Peyer's patch (tissue), 4 donors: ENCODE results near the gene NR1I2. TPM values are rescaled to one million over a fixed set of nuclear protein-coding genes. Genes with fewer than 3 reads are reported as not detected.
A peak's percentile ranks its signal among the peaks of the same experiment; 100 is the strongest.

Source experiments
- DNase-seq, 3 donors: peaks; one replicate each; pipeline ENCODE4 v3.0.0-alpha.2; 2017 to 2019
- H3K27ac ChIP-seq, 4 donors: fragments of 200-600 bp; sonication (generic); one replicate each; pipeline ENCODE4 v1.5.1; 2016 to 2019
- H3K27me3 ChIP-seq, 2 donors: fragments of 200-600 bp; sonication (generic); one replicate each; pipeline ENCODE4 v1.5.1; 2019
- H3K36me3 ChIP-seq, 3 donors: fragments of 200-600 bp; sonication (generic); one replicate each; pipeline ENCODE4 v1.5.1; 2016 to 2019
- H3K4me1 ChIP-seq, 4 donors: fragments of 200-600 bp; sonication (generic); one replicate each; pipeline ENCODE4 v1.5.1; 2016 to 2019
- H3K4me3 ChIP-seq, 4 donors: fragments of 200-600 bp; sonication (generic); 1 replicate in 3 of 4; 2 replicates in 1 of 4; pipeline ENCODE4 v1.5.1; 2016 to 2019; ENCODE audit warnings: mild to moderate bottlenecking in 1 of 4
- H3K9me3 ChIP-seq, 4 donors: fragments of 200-600 bp; sonication (generic); one replicate each; pipeline ENCODE4 v1.5.1; 2016 to 2019; ENCODE audit warnings: mild to moderate bottlenecking in 1 of 4
- CTCF ChIP-seq, 6 experiments: fragments of 450-650 bp in 4 of 6; fragments of 200-600 bp in 2 of 6; sonication (generic) in 1 of 6; IDR thresholded peaks; one replicate each; pipeline ENCODE4 v1.5.1; 2017 to 2019; ENCODE audit warnings: antibody characterized with exemption in 6 of 6, mild to moderate bottlenecking in 3 of 6, moderate library complexity in 1 of 6
- POLR2A ChIP-seq, 2 donors: fragments of 450-650 bp; IDR thresholded peaks; one replicate each; pipeline ENCODE4 v1.5.1; 2017; ENCODE audit warnings: antibody characterized with exemption in 2 of 2, mild to moderate bottlenecking in 2 of 2, moderate library complexity in 2 of 2
- total RNA-seq, 4 donors: library from RNA; depleted of rRNA; stranded (reverse); fragments of >200 nt; gene quantifications; one replicate each; pipeline ENCODE4 v1.1.0, GENCODE V29; 2016

The NR1I2 gene
- total RNA-seq, 4 donors from 2014 or later: 56.9 to 572 (median 406) TPM

- Histone ChIP-seq H3K9me3 (no peaks in the 10 kb centered on the region), H3K27ac (no peak overlapping the region), H3K36me3 (peaks cover 0 to 9% (median 0%) of the 10 kb centered on the region in 3 donors), H3K4me3 (no peak overlapping the region), H3K4me1 (no peaks in the 10 kb centered on the region), H3K27me3 (no peaks in the 10 kb centered on the region)
- DNase-seq: no peak
- TF ChIP-seq POLR2A (IDR thresholded peaks at IDR 0.05) (no peak), CTCF (IDR thresholded peaks at IDR 0.05) (no peak)
Measured at GRCh38 chr3:119790369-119790768, 8.5 kb downstream of the NR1I2 start.

GRCh38 chr3:119792270-119792669 is 10.4 kb downstream of the NR1I2 start:
- no peak overlapping the region for H3K27ac ChIP-seq
- peaks cover 0 to 9% (median 0%) of the 10 kb centered on the region in 3 donors for H3K36me3 ChIP-seq
- H3K4me1 ChIP-seq: peaks cover 0 to 10% (median 0%) of the 10 kb centered on the region in 4 donors
- no peak for DNase-seq
- no peak for TF ChIP-seq POLR2A (IDR thresholded peaks at IDR 0.05)
- no peak for TF ChIP-seq CTCF (IDR thresholded peaks at IDR 0.05)
- no peaks in the 10 kb centered on the region for H3K27me3 ChIP-seq
- no peak overlapping the region for H3K4me3 ChIP-seq
- H3K9me3 ChIP-seq: no peaks in the 10 kb centered on the region

GRCh38 chr3:119794401-119794800 is 12.5 kb downstream of the NR1I2 start:
- TF ChIP-seq POLR2A (IDR thresholded peaks at IDR 0.05) (no peak), CTCF (IDR thresholded peaks at IDR 0.05) (no peak)
- DNase-seq: no peak
- H3K9me3 ChIP-seq: no peaks in the 10 kb centered on the region
- H3K36me3 ChIP-seq: peaks cover 0 to 9% (median 0%) of the 10 kb centered on the region in 3 donors
- H3K27me3 ChIP-seq: no peaks in the 10 kb centered on the region
- H3K27ac ChIP-seq: peak overlapping the region in 3 of 4 donors; percentile 64 to 87 (median 86)
- no peak overlapping the region for H3K4me3 ChIP-seq
- H3K4me1 ChIP-seq: peaks cover 0 to 10% (median 0%) of the 10 kb centered on the region in 4 donors

GRCh38 chr3:119794971-119795612 is 13.2 kb downstream of the NR1I2 start:
- H3K27me3 ChIP-seq: no peaks in the 10 kb centered on the region
- peak overlapping the region in 2 of 4 donors; percentile 20 to 25 for H3K4me3 ChIP-seq
- TF ChIP-seq POLR2A (IDR thresholded peaks at IDR 0.05): peak; percentile 67 to 85
- TF ChIP-seq CTCF (IDR thresholded peaks at IDR 0.05): peak in 1 of 6 experiments; percentile 7
- peaks cover 0 to 9% (median 0%) of the 10 kb centered on the region in 3 donors for H3K36me3 ChIP-seq
- peak in 2 of 3 donors; percentile 86 to 91 for DNase-seq
- H3K27ac ChIP-seq: peak overlapping the region in 3 of 4 donors; percentile 67 to 87 (median 86)
- H3K4me1 ChIP-seq: peaks cover 0 to 10% (median 0%) of the 10 kb centered on the region in 4 donors
- H3K9me3 ChIP-seq: no peaks in the 10 kb centered on the region

GRCh38 chr3:119795849-119796248 is 13.9 kb downstream of the NR1I2 start:
- peak overlapping the region in 3 of 4 donors; percentile 67 to 87 (median 86) for H3K27ac ChIP-seq
- DNase-seq: no peak

More at GRCh38 chr3:119795849-119796248, 13.9 kb downstream of the NR1I2 start:
- H3K4me1 ChIP-seq: peaks cover 0 to 10% (median 0%) of the 10 kb centered on the region in 4 donors
- peaks cover 0 to 9% (median 0%) of the 10 kb centered on the region in 3 donors for H3K36me3 ChIP-seq
- no peaks in the 10 kb centered on the region for H3K27me3 ChIP-seq
- peak overlapping the region in 1 of 4 donors; percentile 25 for H3K4me3 ChIP-seq
- no peaks in the 10 kb centered on the region for H3K9me3 ChIP-seq
- TF ChIP-seq CTCF (IDR thresholded peaks at IDR 0.05): no peak
- TF ChIP-seq POLR2A (IDR thresholded peaks at IDR 0.05): no peak
